HG02973 (cell line): ENCODE data around the gene STXBP5.

Experiments used
- ATAC-seq: cut with Tn5 transposase; IDR thresholded peaks from one replicate; pipeline ENCODE4 v1.9.1; 2021; ENCODE audit warnings: moderate library complexity; ENCODE audit not compliant: unreplicated experiment

STXBP5 gene

GRCh38 chr6:147177286-147177685 lies 26.9 kb upstream of the STXBP5 start:
- ATAC-seq, result no peak

- no peak for ATAC-seq
Measured at GRCh38 chr6:147178355-147178754, 25.9 kb upstream of the STXBP5 start.

GRCh38 chr6:147179809-147180208 lies 24.4 kb upstream of the STXBP5 start:
- ATAC-seq, result no peak

- no peak for ATAC-seq
Measured at GRCh38 chr6:147180926-147181325, 23.3 kb upstream of the STXBP5 start.

GRCh38 chr6:147184379-147184778 lies 19.8 kb upstream of the STXBP5 start:
- ATAC-seq, result no peak

GRCh38 chr6:147185216-147185615 lies 19.0 kb upstream of the STXBP5 start:
- ATAC-seq, result no peak

GRCh38 chr6:147190556-147190955 lies 13.7 kb upstream of the STXBP5 start:
- ATAC-seq, result no peak

GRCh38 chr6:147192278-147192911 lies 11.8 kb upstream of the STXBP5 start:
- no peak for ATAC-seq

GRCh38 chr6:147194652-147195411 lies 9.4 kb upstream of the STXBP5 start:
- ATAC-seq, result no peak

- ATAC-seq, result no peak
Measured at GRCh38 chr6:147195510-147195909, 8.7 kb upstream of the STXBP5 start.

GRCh38 chr6:147195987-147196386 lies 8.2 kb upstream of the STXBP5 start:
- no peak for ATAC-seq

GRCh38 chr6:147200711-147201110 lies 3.5 kb upstream of the STXBP5 start:
- ATAC-seq, result no peak

GRCh38 chr6:147201885-147202515 lies 2.2 kb upstream of the STXBP5 start:
- ATAC-seq, result no peak

- ATAC-seq, result peak; percentile 83
Measured at GRCh38 chr6:147202516-147203310, 1.5 kb upstream of the STXBP5 start.

GRCh38 chr6:147203311-147204059 lies 732 bp upstream of the STXBP5 start:
- ATAC-seq, result peak; percentile 45

GRCh38 chr6:147204843-147205311 lies 660 bp downstream of the STXBP5 start:
- ATAC-seq, result no peak

- no peak for ATAC-seq
Measured at GRCh38 chr6:147205690-147206600, 1.7 kb downstream of the STXBP5 start.

GRCh38 chr6:147207351-147207750 lies 3.1 kb downstream of the STXBP5 start:
- no peak for ATAC-seq
